Measurements from ENCODE around the gene PGM2.

DNA sequence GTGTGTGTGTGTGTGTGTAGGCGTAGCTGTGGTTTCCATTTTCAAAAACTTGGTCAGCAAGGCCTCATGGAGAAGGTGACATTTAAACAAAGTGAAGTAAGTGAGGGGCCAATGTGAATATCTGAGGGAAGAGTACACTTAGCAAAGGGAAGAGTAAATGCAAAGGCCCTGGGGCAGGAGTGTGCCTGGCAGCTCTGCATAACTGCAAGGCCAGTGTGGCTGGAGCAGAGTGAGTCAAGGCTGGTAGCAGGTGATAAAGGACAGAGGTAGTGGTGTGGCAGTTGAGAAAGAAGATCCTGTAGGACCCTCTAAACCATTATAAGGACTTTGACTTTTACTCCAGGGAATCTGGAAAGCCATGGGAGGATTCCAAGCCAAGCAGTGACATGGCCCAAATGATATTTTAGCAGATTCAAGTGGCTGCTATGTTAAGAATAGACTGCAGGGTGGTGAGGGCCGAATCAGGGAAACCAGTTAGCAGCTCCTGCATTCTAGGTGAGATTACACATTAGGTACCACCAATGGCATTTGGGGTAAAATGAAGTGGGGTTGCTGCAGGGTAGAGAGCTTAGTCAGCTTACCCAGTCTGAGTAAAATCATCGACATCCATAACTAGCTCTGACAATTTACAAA lies 58.5 kb downstream of the PGM2 start:
- TF ChIP-seq, protein P1, sequence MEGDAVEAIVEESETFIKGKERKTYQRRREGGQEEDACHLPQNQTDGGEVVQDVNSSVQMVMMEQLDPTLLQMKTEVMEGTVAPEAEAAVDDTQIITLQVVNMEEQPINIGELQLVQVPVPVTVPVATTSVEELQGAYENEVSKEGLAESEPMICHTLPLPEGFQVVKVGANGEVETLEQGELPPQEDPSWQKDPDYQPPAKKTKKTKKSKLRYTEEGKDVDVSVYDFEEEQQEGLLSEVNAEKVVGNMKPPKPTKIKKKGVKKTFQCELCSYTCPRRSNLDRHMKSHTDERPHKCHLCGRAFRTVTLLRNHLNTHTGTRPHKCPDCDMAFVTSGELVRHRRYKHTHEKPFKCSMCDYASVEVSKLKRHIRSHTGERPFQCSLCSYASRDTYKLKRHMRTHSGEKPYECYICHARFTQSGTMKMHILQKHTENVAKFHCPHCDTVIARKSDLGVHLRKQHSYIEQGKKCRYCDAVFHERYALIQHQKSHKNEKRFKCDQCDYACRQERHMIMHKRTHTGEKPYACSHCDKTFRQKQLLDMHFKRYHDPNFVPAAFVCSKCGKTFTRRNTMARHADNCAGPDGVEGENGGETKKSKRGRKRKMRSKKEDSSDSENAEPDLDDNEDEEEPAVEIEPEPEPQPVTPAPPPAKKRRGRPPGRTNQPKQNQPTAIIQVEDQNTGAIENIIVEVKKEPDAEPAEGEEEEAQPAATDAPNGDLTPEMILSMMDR (IDR thresholded peaks at IDR 0.05), result no peak
- TF ChIP-seq POLR2A (IDR thresholded peaks at IDR 0.05), result no peak
